Nephron progenitor cell (in vitro differentiated cells): ENCODE data around the gene IFNAR2.
"Not testable (repeated sequence)": the region's sequence is repeated elsewhere in the genome, so short reads cannot be mapped to it uniquely, and the experiment has no call there.

Experiments used
- DNase-seq: peaks from one replicate; pipeline ENCODE4 v3.0.0; 2021
- H3K27ac Mint-ChIP-seq: 2 replicates; pipeline ENCODE4 v1.8.0; 2021; ENCODE audit warnings: mild to moderate bottlenecking, moderate library complexity, mixed read lengths
- H3K27me3 Mint-ChIP-seq: 2 replicates; pipeline ENCODE4 v1.8.0; 2021; ENCODE audit warnings: mild to moderate bottlenecking, low read depth, mixed read lengths; ENCODE audit not compliant: poor library complexity
- H3K36me3 Mint-ChIP-seq: 2 replicates; pipeline ENCODE4 v1.8.0; 2021; ENCODE audit warnings: low read depth, mixed read lengths
- H3K4me1 Mint-ChIP-seq: 2 replicates; pipeline ENCODE4 v1.8.0; 2021; ENCODE audit warnings: mixed read lengths
- H3K4me3 Mint-ChIP-seq: 2 replicates; pipeline ENCODE4 v1.8.0; 2021; ENCODE audit warnings: mild to moderate bottlenecking, moderate library complexity, mixed read lengths
- H3K9me3 Mint-ChIP-seq: 2 replicates; pipeline ENCODE4 v1.8.0; 2021; ENCODE audit warnings: mild to moderate bottlenecking, moderate library complexity, mixed read lengths
- CTCF ChIP-seq: fragments of 200-600 bp; sonication (generic); IDR thresholded peaks from 2 replicates; pipeline ENCODE4 v1.5.0; 2021; ENCODE audit warnings: antibody characterized with exemption

Gene IFNAR2

GRCh38 chr21:33237486-33237885 lies 7.7 kb downstream of the IFNAR2 start:
- H3K36me3 Mint-ChIP-seq = peaks cover 69% of the 10 kb centered on the region
- no peak overlapping the region for H3K27ac Mint-ChIP-seq
- H3K4me3 Mint-ChIP-seq = no peak overlapping the region
- H3K4me1 Mint-ChIP-seq = no peaks in the 10 kb centered on the region
- no peak for DNase-seq
- TF ChIP-seq CTCF = no peak
- H3K27me3 Mint-ChIP-seq = peaks cover 6% of the 10 kb centered on the region
- H3K9me3 Mint-ChIP-seq = peaks cover 43% of the 10 kb centered on the region

GRCh38 chr21:33238146-33238545 lies 8.4 kb downstream of the IFNAR2 start:
- Mint-ChIP-seq H3K27me3 (peaks cover 2% of the 10 kb centered on the region), H3K27ac (no peak overlapping the region), H3K36me3 (peaks cover 66% of the 10 kb centered on the region), H3K4me1 (no peaks in the 10 kb centered on the region), H3K9me3 (peaks cover 43% of the 10 kb centered on the region), H3K4me3 (no peak overlapping the region)
- DNase-seq = no peak
- no peak for TF ChIP-seq CTCF

- H3K4me3 Mint-ChIP-seq = no peak overlapping the region
- no peak overlapping the region for H3K27ac Mint-ChIP-seq
- H3K4me1 Mint-ChIP-seq = no peaks in the 10 kb centered on the region
- H3K27me3 Mint-ChIP-seq = no peaks in the 10 kb centered on the region
- H3K9me3 Mint-ChIP-seq = peaks cover 43% of the 10 kb centered on the region
- peaks cover 68% of the 10 kb centered on the region for H3K36me3 Mint-ChIP-seq
- no peak for TF ChIP-seq CTCF
- no peak for DNase-seq
Observed at GRCh38 chr21:33238565-33239255, 9.0 kb downstream of the IFNAR2 start.

GRCh38 chr21:33239559-33240127 lies 9.9 kb downstream of the IFNAR2 start:
- H3K27me3 Mint-ChIP-seq, H3K4me3 Mint-ChIP-seq, H3K27ac Mint-ChIP-seq, DNase-seq, H3K4me1 Mint-ChIP-seq: not testable (repeated sequence)
- peaks cover 39% of the 10 kb centered on the region for H3K9me3 Mint-ChIP-seq
- H3K36me3 Mint-ChIP-seq = peaks cover 71% of the 10 kb centered on the region

GRCh38 chr21:33240404-33240803 lies 10.7 kb downstream of the IFNAR2 start:
- Mint-ChIP-seq H3K27me3 (no peaks in the 10 kb centered on the region), H3K9me3 (peaks cover 39% of the 10 kb centered on the region)
- DNase-seq = no peak

GRCh38 chr21:33241846-33242245 lies 12.1 kb downstream of the IFNAR2 start:
- Mint-ChIP-seq H3K4me1 (peaks cover 4% of the 10 kb centered on the region), H3K9me3 (peaks cover 33% of the 10 kb centered on the region), H3K27ac (no peak overlapping the region), H3K27me3 (no peaks in the 10 kb centered on the region), H3K4me3 (no peak overlapping the region), H3K36me3 (peaks cover 82% of the 10 kb centered on the region)
- no peak for DNase-seq
- no peak for TF ChIP-seq CTCF

More at GRCh38 chr21:33240404-33240803, 10.7 kb downstream of the IFNAR2 start:
- Mint-ChIP-seq H3K4me1 (peaks cover 4% of the 10 kb centered on the region), H3K27ac (no peak overlapping the region), H3K4me3 (no peak overlapping the region), H3K36me3 (peaks cover 76% of the 10 kb centered on the region)
- no peak for TF ChIP-seq CTCF

- DNase-seq, H3K27ac Mint-ChIP-seq, H3K4me3 Mint-ChIP-seq, H3K4me1 Mint-ChIP-seq, H3K27me3 Mint-ChIP-seq: not testable (repeated sequence)
- Mint-ChIP-seq H3K36me3 (peaks cover 79% of the 10 kb centered on the region), H3K9me3 (peaks cover 25% of the 10 kb centered on the region)
Observed at GRCh38 chr21:33242846-33243245, 13.1 kb downstream of the IFNAR2 start.
